Motor neuron (in vitro differentiated cells): ENCODE measurements around the gene PRR3. TPM values are rescaled to one million over a fixed set of nuclear protein-coding genes. Genes with fewer than 3 reads are reported as not detected.

Experiments
- ATAC-seq, 8 experiments: fragments of 200-7000 bp; cut with Tn5 transposase; replicated peaks in 6 of 8; 2 replicates each; pipeline ENCODE4 v1.8.0; 2021; ENCODE audit warnings: mild to moderate bottlenecking in 8 of 8, moderate library complexity in 8 of 8
- H3K27ac ChIP-seq, 2 donors: fragments of 250-450 bp; sonication (Bioruptor Pico); 2 replicates each; pipeline ENCODE4 v1.9.0; 2021; ENCODE audit warnings: antibody characterized with exemption in 2 of 2, mild to moderate bottlenecking in 2 of 2, moderate library complexity in 1 of 2
- H3K4me1 ChIP-seq, 2 donors: fragments of 250-450 bp; sonication (Bioruptor Pico); replicated peaks in 1 of 2; 2 replicates each; pipeline ENCODE4 v1.6.1; 2021; ENCODE audit warnings: antibody characterized with exemption in 2 of 2, mild to moderate bottlenecking in 2 of 2, moderate library complexity in 1 of 2
- H3K4me3 ChIP-seq, 5 donors: fragments of 250-450 bp; sonication (Bioruptor Pico); 2 replicates each; pipeline ENCODE4 v1.9.0; 2021; ENCODE audit warnings: antibody characterized with exemption in 5 of 5, mild to moderate bottlenecking in 5 of 5, moderate library complexity in 4 of 5
- WGBS, 10 experiments: fragments of 450-650 bp; shearing (Covaris generic); methylation state at CpG; one replicate each; pipeline ENCODE4 v1.0.0; 2022; 5-methylcytosine and 5-hydroxymethylcytosine counted together
- in situ Hi-C, 9 experiments: fragments of 400-800 bp; cut with MboI; loops; one replicate each; pipeline ENCODE4 v1.15.0; 2021; ENCODE audit warnings: low sequenced_read_pairs in 9 of 9, low pct_unique_long_range_greater_than_20kb in 2 of 9; ENCODE audit not compliant: unreplicated experiment in 9 of 9
- total RNA-seq, 8 experiments: library from RNA; unstranded; fragments of 300-600 nt; gene quantifications; 2 replicates each; pipeline versions ENCODE4 v1.2.3 to v1.2.4, GENCODE V29; 2022

Gene PRR3
- total RNA-seq, 8 experiments from 2014 or later, result 11.2 to 41.1 (median 32.4) TPM

DNA sequence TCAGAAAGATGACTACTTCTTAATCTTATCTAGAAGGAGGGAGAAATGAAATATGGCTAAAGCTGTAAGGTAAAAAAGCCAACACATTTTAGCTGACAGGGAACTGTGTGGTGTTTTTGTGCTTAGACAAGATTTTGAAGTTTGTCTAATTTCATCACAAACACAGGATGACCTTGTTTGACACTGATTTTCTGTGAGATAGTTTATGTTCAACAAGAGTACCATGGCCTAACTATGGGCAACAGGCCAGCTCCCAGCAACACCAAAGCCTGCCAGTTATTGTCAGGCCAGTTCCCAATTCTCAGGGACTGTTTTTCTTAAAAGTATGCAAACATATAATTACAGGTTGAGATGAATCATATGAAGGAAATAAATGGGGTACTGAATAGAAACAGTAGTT, 8.7 kb downstream of the PRR3 start:
- Histone ChIP-seq H3K4me1 (peaks cover 3 to 4% of the 10 kb centered on the region in 2 donors), H3K27ac (no peak overlapping the region), H3K4me3 (no peak overlapping the region)
- in situ Hi-C loops, result no loop called here
- no peak for ATAC-seq

DNA sequence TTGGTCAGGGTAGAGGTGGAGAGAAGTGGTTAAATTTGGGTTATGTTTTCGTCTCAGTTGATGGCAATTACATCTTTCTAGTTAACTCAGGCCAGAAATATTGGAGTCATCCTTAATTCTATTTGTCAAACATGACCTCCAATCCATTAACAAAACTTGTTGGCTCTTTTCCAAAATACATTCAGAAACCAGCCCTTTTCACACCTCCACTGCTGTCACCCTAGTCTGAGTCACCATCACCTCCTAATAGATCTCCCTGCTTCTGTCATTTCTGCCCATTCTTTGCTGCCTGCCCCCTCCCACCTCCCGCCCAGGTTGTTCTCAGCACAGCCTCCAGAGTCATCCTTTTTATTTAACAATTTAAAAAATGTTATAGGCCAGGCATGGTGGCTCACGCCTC, 11.2 kb downstream of the PRR3 start:
- no peak overlapping the region for H3K27ac ChIP-seq
- 60 to 100% (median 68%) methylated on average over 1 to 3 of the region's 3 CpGs; no CpG with 5 or more reads in 3 of the 10 experiments for WGBS, 10 experiments
- no peak for ATAC-seq
- in situ Hi-C loops, result no loop called here
- peaks cover 13 to 15% of the 10 kb centered on the region in 2 donors for H3K4me1 ChIP-seq
- H3K4me3 ChIP-seq, result no peak overlapping the region

DNA sequence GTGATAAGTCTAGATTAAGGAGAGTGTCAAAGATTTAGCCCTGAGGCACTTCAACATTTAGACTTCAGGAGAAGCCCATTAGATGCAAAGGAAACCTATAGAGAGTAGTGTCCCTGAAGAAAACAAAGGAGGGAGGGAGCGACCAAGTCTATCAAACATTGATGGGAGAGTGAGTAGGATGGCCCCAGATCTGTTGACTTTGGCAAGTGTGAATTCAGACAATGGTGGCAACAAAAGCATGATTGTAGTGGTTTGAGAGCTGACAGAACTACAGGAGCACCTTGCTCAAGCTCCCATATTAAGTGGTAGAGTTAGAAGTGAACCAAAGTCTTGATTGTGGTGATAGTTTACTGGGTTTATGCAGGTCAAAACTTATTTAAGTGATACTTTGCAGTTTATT, 13.2 kb downstream of the PRR3 start:
- WGBS, 10 experiments, result 0 to 80% (median 51%) methylated on average over 1 of the region's 1 CpG; no CpG with 5 or more reads in 2 of the 10 experiments
- no peak overlapping the region for H3K27ac ChIP-seq
- in situ Hi-C loops, result no loop called here
- H3K4me1 ChIP-seq, result peaks cover 13 to 19% of the 10 kb centered on the region in 2 donors
- H3K4me3 ChIP-seq, result peak overlapping the region; percentile 62 to 96 (median 65)
- no peak for ATAC-seq

DNA sequence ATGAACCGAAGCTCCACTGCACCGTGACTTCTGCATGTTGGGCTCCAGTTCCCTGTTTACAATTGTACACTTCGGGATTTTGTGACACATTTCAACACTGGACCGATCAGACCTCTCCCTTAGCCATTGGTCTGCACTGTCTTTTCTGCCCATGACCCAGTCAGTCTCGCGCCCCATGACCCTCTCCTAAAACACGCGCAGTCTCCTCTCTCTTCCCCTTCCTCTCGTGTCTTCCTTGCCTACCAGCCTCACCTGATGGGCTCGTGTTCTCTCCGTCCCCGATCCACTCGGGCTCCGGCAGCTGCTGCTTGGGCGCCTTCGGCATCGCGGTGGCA, 13.6 kb downstream of the PRR3 start:
- H3K4me1 ChIP-seq, result peaks cover 13 to 19% of the 10 kb centered on the region in 2 donors
- peak; percentile 12 to 52 (median 26) for ATAC-seq
- WGBS, 10 experiments, result 0 to 20% (median 6%) methylated on average over 1 to 18 of the region's 18 CpGs
- H3K27ac ChIP-seq, result peak overlapping the region in 1 of 2 donors; percentile 6
- in situ Hi-C loops, result no loop called here
- peak overlapping the region; percentile 62 to 96 (median 65) for H3K4me3 ChIP-seq

DNA sequence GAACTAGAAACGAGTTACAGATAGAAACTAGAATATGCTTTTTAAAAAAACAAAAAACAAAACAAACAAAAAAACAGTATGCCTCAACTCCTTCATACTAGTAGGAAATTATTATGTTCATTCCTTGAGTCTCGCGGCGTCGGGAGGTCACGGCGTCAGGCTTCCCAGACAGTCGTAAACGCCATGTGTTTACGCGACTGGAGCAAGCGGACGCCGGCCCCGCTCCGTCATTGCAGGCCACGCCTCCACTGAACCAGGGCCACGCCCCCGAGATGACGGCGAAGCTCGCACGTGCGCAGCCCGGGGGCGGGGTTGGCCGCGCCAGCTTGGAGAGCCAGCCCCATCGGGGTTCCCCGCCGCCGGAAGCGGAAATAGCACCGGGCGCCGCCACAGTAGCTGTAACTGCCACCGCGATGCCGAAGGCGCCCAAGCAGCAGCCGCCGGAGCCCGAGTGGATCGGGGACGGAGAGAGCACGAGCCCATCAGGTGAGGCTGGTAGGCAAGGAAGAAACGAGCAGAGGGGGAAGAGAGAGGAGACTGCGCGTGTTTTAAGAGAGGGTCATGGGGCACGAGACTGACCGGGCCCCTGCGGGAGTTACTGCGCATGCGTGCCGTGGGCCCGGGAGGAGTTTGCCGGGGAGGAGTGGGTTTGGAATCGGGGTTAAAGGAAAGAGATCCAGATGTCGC, 14.1 kb downstream of the PRR3 start, which contains the start of gene ABCF1:
Gene ABCF1 (plus strand): TSS at position 368 of the 687 bp plus-strand sequence. CDS start 46 bp downstream, at position 414.
- in situ Hi-C loops, result no loop called here
- H3K4me3 ChIP-seq, result peak within 1 kb of the TSS; percentile 62 to 96 (median 65)
- 0 to 7% (median 0%) methylated on average over 1 to 44 of the region's 59 CpGs; no CpG with 5 or more reads in 1 of the 10 experiments for WGBS, 10 experiments
- ATAC-seq, result peak; percentile 88 to 96 (median 94)
- peak within 1 kb of the TSS; percentile 89 to 94 for H3K27ac ChIP-seq
- H3K4me1 ChIP-seq, result peaks cover 13 to 19% of the 10 kb centered on the region in 2 donors

DNA sequence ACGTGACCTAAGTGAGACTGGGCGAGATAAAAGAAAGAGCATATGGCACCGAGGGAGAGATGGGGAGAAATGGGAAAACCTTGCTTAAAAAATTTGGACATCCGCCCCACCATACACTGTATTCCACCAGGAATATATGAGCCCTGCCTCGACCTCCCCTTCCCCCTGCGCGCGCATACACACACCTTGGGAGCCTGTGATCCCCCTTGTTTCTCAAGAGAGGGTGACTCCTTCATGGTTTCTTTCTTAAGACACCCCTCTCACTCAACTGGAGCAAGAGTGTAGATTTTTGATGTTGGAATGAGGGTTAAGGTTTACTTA, 14.6 kb downstream of the PRR3 start:
- Histone ChIP-seq H3K27ac (peak overlapping the region; percentile 89 to 94), H3K4me1 (peaks cover 13 to 19% of the 10 kb centered on the region in 2 donors), H3K4me3 (peak overlapping the region; percentile 62 to 96 (median 65))
- in situ Hi-C loops, result no loop called here
- 0% methylated on average over 2 to 8 of the region's 8 CpGs; no CpG with 5 or more reads in 5 of the 10 experiments for whole genome bisulfite sequencing, 10 experiments
- no peak for ATAC-seq

DNA sequence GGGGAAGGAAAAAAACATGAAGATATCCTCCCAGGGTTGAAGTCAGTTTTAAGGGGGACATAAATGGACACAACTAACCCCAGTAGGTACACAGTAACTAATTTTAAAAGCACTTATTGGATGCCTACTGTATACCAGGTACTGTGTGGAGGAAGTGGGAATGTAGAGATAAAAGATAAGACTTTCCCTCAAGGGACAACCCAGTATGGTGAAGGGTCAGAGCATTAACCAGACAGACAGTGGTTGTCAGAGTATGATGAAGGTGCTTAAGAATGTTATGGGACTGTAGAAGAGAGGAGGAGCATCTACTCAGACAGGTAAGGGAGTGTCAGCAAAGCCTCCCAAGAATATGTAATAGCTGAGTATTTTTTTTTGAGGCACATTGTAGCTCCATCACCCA, 15.1 kb downstream of the PRR3 start:
- Histone ChIP-seq H3K4me1 (peaks cover 13 to 19% of the 10 kb centered on the region in 2 donors), H3K27ac (peak overlapping the region in 1 of 2 donors; percentile 94), H3K4me3 (peak overlapping the region; percentile 62 to 96 (median 65))
- ATAC-seq, result no peak
- in situ Hi-C loops, result no loop called here

DNA sequence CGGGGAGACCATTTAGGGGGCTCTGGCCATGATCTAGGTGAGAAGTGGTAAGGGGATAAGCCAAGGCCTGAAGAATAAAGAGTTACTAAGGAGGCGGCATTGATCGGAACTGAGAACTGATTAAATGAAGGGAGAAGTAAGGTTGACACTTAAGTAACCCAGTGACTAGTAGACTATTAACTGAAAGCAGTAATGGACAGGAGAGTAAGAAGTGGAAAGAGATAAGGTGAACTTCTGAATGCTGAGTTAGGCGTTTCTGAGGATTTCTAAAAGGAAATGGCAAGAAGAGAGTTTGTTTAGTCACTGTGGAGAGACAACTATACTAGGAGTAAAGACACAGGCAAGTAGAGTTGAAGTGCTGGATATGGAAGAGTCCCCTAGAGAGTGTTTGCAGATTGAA, 16.0 kb downstream of the PRR3 start:
- no peak overlapping the region for H3K4me3 ChIP-seq
- ATAC-seq, result no peak
- in situ Hi-C loops, result no loop called here
- WGBS, 10 experiments, result 65 to 95% (median 81%) methylated on average over 2 to 4 of the region's 4 CpGs
- no peak overlapping the region for H3K27ac ChIP-seq
- peaks cover 13 to 19% of the 10 kb centered on the region in 2 donors for H3K4me1 ChIP-seq

DNA sequence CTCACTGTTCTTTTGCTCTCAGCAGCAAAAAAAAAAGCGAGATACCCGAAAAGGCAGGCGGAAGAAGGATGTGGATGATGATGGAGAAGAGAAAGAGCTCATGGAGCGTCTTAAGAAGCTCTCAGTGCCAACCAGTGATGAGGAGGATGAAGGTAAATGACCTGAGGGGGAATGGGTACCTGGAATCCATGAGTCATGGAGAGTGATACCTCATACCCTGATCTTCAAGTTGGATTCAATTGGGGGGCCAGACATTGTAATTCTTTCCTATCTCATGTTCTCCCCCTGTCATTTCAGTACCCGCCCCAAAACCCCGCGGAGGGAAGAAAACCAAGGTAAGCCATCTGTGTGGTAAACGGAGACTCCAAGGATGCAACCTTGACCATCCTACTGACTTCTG, 21.0 kb downstream of the PRR3 start:
- no peak overlapping the region for H3K27ac ChIP-seq
- H3K4me3 ChIP-seq, result no peak overlapping the region
- peaks cover 0 to 6% of the 10 kb centered on the region in 2 donors for H3K4me1 ChIP-seq
- in situ Hi-C loops, result no loop called here
- ATAC-seq, result no peak
- WGBS, 10 experiments, result 81 to 100% (median 96%) methylated on average over 1 to 8 of the region's 8 CpGs; no CpG with 5 or more reads in 3 of the 10 experiments

DNA sequence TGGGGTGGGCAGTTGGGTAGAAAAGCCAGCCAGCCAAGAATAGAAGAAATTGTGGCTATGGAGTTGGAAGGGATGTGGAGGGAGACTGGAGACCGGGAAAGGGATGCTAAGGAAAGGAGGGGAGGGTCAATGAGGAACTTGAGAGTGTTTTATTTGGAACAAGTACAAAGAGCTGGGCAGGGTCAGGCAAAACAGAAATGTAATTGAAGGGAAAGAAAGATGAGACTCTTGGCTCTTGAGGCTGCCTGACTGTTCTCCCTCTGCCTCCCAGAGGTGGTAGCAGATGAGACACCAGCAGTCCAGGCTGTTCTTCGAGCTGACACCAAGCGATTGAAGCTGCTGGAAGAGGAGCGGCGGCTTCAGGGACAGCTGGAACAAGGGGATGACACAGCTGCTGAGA, 26.8 kb downstream of the PRR3 start:
- 75 to 100% (median 100%) methylated on average over 1 to 3 of the region's 5 CpGs; no CpG with 5 or more reads in 6 of the 10 experiments for WGBS, 10 experiments
- in situ Hi-C loops, result no loop called here
- Histone ChIP-seq H3K27ac (no peak overlapping the region), H3K4me1 (no peaks in the 10 kb centered on the region), H3K4me3 (no peak overlapping the region)
- no peak for ATAC-seq

DNA sequence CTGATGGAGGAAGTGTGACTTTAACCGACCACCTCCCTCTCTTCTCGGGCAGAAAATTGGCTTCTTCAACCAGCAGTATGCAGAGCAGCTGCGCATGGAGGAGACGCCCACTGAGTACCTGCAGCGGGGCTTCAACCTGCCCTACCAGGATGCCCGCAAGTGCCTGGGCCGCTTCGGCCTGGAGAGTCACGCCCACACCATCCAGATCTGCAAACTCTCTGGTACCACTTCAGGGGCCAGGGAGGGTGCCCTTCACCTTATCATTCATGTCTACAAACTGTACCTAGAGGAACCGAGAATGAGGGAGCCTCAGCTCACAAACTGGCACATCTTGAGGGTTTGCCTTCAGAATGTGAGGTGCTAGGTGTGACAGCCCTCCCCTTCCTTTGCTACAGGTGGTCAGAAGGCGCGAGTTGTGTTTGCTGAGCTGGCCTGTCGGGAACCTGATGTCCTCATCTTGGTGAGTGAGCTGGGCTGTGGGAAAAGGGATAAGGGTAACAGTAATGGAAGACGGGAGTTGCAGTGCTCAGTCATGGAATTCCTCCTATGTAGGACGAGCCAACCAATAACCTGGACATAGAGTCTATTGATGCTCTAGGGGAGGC, 32.8 kb downstream of the PRR3 start:
- WGBS, 10 experiments, result 80 to 100% (median 95%) methylated on average over 2 to 8 of the region's 15 CpGs; no CpG with 5 or more reads in 4 of the 10 experiments
- Histone ChIP-seq H3K27ac (no peak overlapping the region), H3K4me3 (no peak overlapping the region), H3K4me1 (no peaks in the 10 kb centered on the region)
- ATAC-seq, result peak in 3 of 8 experiments; percentile 9 to 13 (median 10)
- in situ Hi-C loops, result no loop called here

DNA sequence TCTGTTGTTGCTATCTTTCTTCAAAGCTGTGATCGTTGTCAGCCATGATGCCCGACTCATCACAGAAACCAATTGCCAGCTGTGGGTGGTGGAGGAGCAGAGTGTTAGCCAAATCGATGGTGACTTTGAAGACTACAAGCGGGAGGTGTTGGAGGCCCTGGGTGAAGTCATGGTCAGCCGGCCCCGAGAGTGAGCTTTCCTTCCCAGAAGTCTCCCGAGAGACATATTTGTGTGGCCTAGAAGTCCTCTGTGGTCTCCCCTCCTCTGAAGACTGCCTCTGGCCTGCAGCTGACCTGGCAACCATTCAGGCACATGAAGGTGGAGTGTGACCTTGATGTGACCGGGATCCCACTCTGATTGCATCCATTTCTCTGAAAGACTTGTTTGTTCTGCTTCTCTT, 33.4 kb downstream of the PRR3 start:
- no peaks in the 10 kb centered on the region for H3K4me1 ChIP-seq
- WGBS, 10 experiments, result 20 to 100% (median 86%) methylated on average over 1 to 8 of the region's 8 CpGs; no CpG with 5 or more reads in 3 of the 10 experiments
- H3K4me3 ChIP-seq, result no peak overlapping the region
- in situ Hi-C loops, result no loop called here
- H3K27ac ChIP-seq, result no peak overlapping the region
- ATAC-seq, result peak in 6 of 8 experiments; percentile 14 to 26 (median 16)

DNA sequence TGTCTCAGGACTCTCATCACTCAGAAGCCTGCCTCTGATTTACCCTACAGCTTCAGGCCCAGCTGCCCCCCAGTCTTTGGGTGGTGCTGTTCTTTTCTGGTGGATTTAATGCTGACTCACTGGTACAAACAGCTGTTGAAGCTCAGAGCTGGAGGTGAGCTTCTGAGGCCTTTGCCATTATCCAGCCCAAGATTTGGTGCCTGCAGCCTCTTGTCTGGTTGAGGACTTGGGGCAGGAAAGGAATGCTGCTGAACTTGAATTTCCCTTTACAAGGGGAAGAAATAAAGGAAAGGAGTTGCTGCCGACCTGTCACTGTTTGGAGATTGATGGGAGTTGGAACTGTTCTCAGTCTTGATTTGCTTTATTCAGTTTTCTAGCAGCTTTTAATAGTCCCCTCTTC, 33.9 kb downstream of the PRR3 start:
- 56 to 100% (median 73%) methylated on average over 1 of the region's 1 CpG; no CpG with 5 or more reads in 2 of the 10 experiments for WGBS, 10 experiments
- in situ Hi-C loops, result no loop called here
- peak in 6 of 8 experiments; percentile 12 to 91 (median 28) for ATAC-seq
- no peaks in the 10 kb centered on the region for H3K4me1 ChIP-seq
- H3K4me3 ChIP-seq, result no peak overlapping the region
- H3K27ac ChIP-seq, result no peak overlapping the region
